ENCODE data around the gene RPL41.

- TF ChIP-seq CTCF (IDR thresholded peaks at IDR 0.05): no peak
- TF ChIP-seq ZFX (IDR thresholded peaks at IDR 0.05; ENCODE audit: borderline replicate concordance): no peak
Measured at GRCh38 chr12:56124133-56124532, 7.7 kb downstream of the RPL41 start.

Measured in 22Rv1 (cell line).